K562 (cell line): ENCODE measurements around the gene STIM1.

Source experiments
- CBFB ChIP-seq: sonication (generic); formaldehyde crosslinking; IDR thresholded peaks from 2 replicates; pipeline ENCODE4 v1.4.0; 2020; ENCODE audit warnings: mild to moderate bottlenecking, missing genetic modification reagents
- CREB3L1 ChIP-seq: fragments of 450-650 bp; IDR thresholded peaks from 2 replicates; pipeline ENCODE4 v1.6.1; 2014; ENCODE audit warnings: low read depth, mild to moderate bottlenecking, moderate library complexity, borderline replicate concordance
- CTCF ChIP-seq, 3 experiments: IDR thresholded peaks in 2 of 3; conservative IDR thresholded peaks in 1 of 3; 2 replicates each; pipeline ENCODE4 v1.5.1; 2011 to 2012; ENCODE audit warnings: low read length in 3 of 3, mild to moderate bottlenecking in 3 of 3, control low read depth in 2 of 3, improper control_type of control experiment in 1 of 3, inconsistent platforms in 1 of 3, low read depth in 1 of 3, mixed read lengths in 1 of 3, moderate library complexity in 1 of 3; ENCODE audit not compliant: insufficient read depth in 2 of 3
- EP300 ChIP-seq: IDR thresholded peaks from 2 replicates; pipeline ENCODE4 v1.6.1; 2012; ENCODE audit warnings: low read length, improper control_type of control experiment
- EZH2 ChIP-seq: IDR thresholded peaks from 2 replicates; pipeline ENCODE4 v1.6.1; 2012; ENCODE audit warnings: low read depth, mild to moderate bottlenecking, inconsistent platforms, low read length, borderline replicate concordance
- FOSL1 ChIP-seq: fragments of 200-800 bp; sonication (Bioruptor generic); conservative IDR thresholded peaks from 2 replicates; pipeline ENCODE4 v1.6.1; 2016; ENCODE audit warnings: missing genetic modification characterization, missing compliant biosample characterization
- SPI1 ChIP-seq: IDR thresholded peaks from 2 replicates; pipeline ENCODE4 v1.6.1; 2011; ENCODE audit warnings: low read depth, low read length, control low read depth, borderline replicate concordance
- ZBTB34 ChIP-seq: fragments of 250-450 bp; sonication (Bioruptor Pico); IDR thresholded peaks from 2 replicates; pipeline ENCODE4 v1.8.0; 2021; ENCODE audit warnings: mild to moderate bottlenecking, moderate library complexity
- ZNF274 ChIP-seq: IDR thresholded peaks from 2 replicates; pipeline ENCODE4 v1.6.1; 2011; ENCODE audit warnings: low read depth, mild to moderate bottlenecking, low read length, moderate library complexity, borderline replicate concordance
- ZNF766 ChIP-seq: fragments of 200-800 bp; sonication (Bioruptor generic); conservative IDR thresholded peaks from 2 replicates; pipeline ENCODE4 v1.6.1; 2016; ENCODE audit warnings: missing genetic modification characterization, missing compliant biosample characterization
- TF ChIP-seq, protein P1 (sequence below): fragments of 450-650 bp; IDR thresholded peaks from 2 replicates; pipeline ENCODE4 v1.6.1; 2016; ENCODE audit warnings: antibody characterized with exemption

DNA sequence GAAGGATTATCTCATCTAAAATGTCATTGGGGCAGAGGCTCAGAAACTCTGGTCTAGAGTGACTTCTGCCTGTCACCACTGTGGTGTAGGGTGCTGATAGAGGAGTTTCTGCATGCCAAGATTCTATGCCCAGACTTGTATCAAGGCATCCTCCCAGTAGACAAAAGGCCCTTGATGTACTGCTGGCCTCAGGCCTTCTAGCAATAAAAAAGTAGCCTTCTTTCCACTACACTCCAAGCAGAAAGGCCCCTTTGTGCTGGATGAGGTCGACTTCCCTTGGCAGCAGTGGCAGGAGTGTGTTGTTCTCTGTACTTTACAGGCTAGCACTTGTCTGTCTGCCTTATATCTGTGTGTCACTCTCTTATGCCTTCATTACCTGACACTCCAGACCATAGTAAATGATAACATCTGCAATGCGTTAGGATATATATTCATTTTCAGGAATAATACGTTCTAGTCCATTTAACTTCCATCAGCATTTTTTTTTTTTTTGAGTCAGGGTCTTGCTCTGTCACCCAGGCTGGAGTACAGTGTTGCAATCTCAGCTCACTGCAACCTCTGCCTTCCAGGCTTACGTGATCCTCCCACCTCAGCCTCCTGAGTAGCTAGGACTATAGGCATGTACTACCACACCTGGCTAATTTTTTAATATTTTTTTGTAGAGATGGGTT is 189.6 kb downstream of the STIM1 start:
- no peak for TF ChIP-seq ZNF766
- TF ChIP-seq EZH2, result no peak
- TF ChIP-seq ZNF274, result no peak
- TF ChIP-seq, protein P1, sequence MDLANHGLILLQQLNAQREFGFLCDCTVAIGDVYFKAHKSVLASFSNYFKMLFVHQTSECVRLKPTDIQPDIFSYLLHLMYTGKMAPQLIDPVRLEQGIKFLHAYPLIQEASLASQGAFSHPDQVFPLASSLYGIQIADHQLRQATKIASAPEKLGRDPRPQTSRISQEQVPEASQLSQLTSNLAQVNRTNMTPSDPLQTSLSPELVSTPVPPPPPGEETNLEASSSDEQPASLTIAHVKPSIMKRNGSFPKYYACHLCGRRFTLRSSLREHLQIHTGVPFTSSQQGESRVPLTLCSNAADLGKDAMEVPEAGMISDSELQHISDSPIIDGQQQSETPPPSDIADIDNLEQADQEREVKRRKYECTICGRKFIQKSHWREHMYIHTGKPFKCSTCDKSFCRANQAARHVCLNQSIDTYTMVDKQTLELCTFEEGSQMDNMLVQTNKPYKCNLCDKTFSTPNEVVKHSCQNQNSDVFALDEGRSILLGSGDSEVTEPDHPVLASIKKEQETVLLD, result no peak
- TF ChIP-seq CTCF (IDR thresholded peaks at IDR 0.05 in 2 of 3, conservative IDR thresholded peaks at IDR 0.05 in 1 of 3; ENCODE audit: insufficient read depth in 2 of 3, low read depth in 1 of 3, low read length in 3 of 3), result no peak
- no peak for TF ChIP-seq ZBTB34 (CRISPR knock-in tag)
- no peak for TF ChIP-seq FOSL1 (tag)
- TF ChIP-seq EP300, result no peak
- no peak for TF ChIP-seq SPI1
- no peak for TF ChIP-seq CREB3L1
- no peak for TF ChIP-seq CBFB (CRISPR knock-in tag)
